ENCODE data around the gene ADK. TPM values are rescaled to one million over a fixed set of nuclear protein-coding genes. Genes with fewer than 3 reads are reported as not detected.

The ADK gene
- total RNA-seq, 1 donor, result 57.9 TPM

- H3K4me3 ChIP-seq (ENCODE audit: low read depth, low read length), result no peak overlapping the region
- TF ChIP-seq, protein P1, sequence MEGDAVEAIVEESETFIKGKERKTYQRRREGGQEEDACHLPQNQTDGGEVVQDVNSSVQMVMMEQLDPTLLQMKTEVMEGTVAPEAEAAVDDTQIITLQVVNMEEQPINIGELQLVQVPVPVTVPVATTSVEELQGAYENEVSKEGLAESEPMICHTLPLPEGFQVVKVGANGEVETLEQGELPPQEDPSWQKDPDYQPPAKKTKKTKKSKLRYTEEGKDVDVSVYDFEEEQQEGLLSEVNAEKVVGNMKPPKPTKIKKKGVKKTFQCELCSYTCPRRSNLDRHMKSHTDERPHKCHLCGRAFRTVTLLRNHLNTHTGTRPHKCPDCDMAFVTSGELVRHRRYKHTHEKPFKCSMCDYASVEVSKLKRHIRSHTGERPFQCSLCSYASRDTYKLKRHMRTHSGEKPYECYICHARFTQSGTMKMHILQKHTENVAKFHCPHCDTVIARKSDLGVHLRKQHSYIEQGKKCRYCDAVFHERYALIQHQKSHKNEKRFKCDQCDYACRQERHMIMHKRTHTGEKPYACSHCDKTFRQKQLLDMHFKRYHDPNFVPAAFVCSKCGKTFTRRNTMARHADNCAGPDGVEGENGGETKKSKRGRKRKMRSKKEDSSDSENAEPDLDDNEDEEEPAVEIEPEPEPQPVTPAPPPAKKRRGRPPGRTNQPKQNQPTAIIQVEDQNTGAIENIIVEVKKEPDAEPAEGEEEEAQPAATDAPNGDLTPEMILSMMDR (IDR thresholded peaks at IDR 0.05; ENCODE audit: insufficient read depth, low read depth, low read length), result no peak
- no peak for DNase-seq (ENCODE audit: low read depth)
These were observed 155.4 kb downstream of the ADK start for GRCh38 chr10:74306227-74306982.

DNA sequence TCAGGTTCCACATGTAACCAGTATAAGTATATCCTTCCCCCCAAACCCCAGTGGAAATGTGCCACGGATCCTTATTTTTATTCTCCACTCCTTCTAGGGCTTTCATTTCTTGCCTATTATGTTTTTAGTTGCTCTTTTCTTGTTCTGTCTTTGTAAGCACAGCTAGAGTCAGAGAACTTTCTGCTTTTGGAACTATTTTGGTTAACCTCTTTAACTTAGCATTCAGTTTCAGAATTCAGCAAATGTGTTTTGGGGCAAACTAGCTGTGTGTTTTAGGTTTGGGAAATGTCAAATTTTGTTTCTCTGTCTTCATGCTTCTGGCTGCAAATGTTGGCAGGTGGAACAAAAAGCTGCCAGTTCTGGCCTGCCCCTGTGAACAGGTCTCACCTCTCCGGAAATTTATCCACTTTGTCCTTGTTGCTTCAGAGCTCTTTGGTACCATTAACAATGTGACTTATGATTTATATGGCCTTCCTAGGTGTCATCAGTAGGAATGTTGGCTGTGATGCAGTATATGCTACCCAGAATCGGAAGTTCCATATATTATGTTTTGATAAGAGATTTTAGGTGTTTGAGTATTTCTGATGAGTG, 156.1 kb downstream of the ADK start:
- no peak overlapping the region for H3K4me3 ChIP-seq (ENCODE audit: low read depth, low read length)
- TF ChIP-seq, protein P1 (IDR thresholded peaks at IDR 0.05; ENCODE audit: insufficient read depth, low read depth, low read length), result no peak
- DNase-seq (ENCODE audit: low read depth), result no peak

GRCh38 chr10:74310652-74311257, 159.7 kb downstream of the ADK start:
- TF ChIP-seq, protein P1 (IDR thresholded peaks at IDR 0.05; ENCODE audit: insufficient read depth, low read depth, low read length), result no peak
- DNase-seq (ENCODE audit: low read depth), result no peak
- H3K4me3 ChIP-seq (ENCODE audit: low read depth, low read length), result no peak overlapping the region

DNA sequence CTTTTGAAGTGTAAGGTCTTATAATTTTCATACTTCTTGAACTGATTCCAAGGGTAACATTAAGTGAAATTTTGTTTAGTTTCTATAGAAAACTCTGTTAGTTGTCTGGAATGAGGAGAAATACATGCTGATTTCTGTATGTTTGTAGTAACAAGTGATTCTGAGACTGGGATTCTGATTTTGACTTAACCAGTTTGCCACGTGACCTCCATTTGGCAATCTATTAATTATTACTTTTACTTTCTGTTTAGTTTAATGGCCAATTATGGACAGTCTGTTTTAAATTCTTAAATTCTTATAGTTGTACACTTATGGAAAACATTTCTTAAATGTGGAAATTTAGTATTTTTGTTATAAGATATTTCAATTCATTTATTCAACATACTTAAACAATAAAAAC, 163.1 kb downstream of the ADK start:
- TF ChIP-seq, protein P1 (IDR thresholded peaks at IDR 0.05; ENCODE audit: insufficient read depth, low read depth, low read length), result no peak
- H3K4me3 ChIP-seq (ENCODE audit: low read depth, low read length), result no peak overlapping the region
- DNase-seq (ENCODE audit: low read depth), result no peak

DNA sequence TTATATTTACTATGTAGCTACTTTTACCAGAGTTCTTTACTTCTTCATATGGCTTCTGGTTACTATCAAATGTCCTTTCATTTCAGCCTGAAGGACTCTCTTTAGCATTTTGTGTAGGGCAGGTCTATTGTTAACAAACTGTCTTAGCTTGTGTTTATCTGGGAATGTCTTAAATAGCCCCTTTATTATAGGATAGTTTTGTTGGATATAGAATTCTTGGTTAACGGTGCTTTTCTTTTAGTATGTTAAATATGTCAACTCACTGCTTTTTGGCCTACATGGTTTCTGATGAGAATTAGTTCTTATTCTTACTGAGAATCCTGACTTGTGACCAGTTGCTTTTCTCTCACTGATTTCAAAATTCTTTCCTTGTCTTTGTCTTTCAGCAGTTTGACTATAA, 169.0 kb downstream of the ADK start:
- DNase-seq (ENCODE audit: low read depth), result no peak
- TF ChIP-seq, protein P1 (IDR thresholded peaks at IDR 0.05; ENCODE audit: insufficient read depth, low read depth, low read length), result no peak
- H3K4me3 ChIP-seq (ENCODE audit: low read depth, low read length), result no peak overlapping the region

- DNase-seq (ENCODE audit: low read depth), result no peak
- TF ChIP-seq, protein P1 (IDR thresholded peaks at IDR 0.05; ENCODE audit: insufficient read depth, low read depth, low read length), result no peak
These were observed 169.7 kb downstream of the ADK start for GRCh38 chr10:74320717-74321116.

More at GRCh38 chr10:74320717-74321116, 169.7 kb downstream of the ADK start:
- no peak overlapping the region for H3K4me3 ChIP-seq (ENCODE audit: low read depth, low read length)
